Measurements from ENCODE around the gene ABLIM1.

- TF ChIP-seq, protein P1, sequence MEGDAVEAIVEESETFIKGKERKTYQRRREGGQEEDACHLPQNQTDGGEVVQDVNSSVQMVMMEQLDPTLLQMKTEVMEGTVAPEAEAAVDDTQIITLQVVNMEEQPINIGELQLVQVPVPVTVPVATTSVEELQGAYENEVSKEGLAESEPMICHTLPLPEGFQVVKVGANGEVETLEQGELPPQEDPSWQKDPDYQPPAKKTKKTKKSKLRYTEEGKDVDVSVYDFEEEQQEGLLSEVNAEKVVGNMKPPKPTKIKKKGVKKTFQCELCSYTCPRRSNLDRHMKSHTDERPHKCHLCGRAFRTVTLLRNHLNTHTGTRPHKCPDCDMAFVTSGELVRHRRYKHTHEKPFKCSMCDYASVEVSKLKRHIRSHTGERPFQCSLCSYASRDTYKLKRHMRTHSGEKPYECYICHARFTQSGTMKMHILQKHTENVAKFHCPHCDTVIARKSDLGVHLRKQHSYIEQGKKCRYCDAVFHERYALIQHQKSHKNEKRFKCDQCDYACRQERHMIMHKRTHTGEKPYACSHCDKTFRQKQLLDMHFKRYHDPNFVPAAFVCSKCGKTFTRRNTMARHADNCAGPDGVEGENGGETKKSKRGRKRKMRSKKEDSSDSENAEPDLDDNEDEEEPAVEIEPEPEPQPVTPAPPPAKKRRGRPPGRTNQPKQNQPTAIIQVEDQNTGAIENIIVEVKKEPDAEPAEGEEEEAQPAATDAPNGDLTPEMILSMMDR (IDR thresholded peaks at IDR 0.05) = no peak
- TF ChIP-seq POLR2A (IDR thresholded peaks at IDR 0.05) = no peak
Observed at GRCh38 chr10:114593816-114594468, 64.1 kb downstream of the ABLIM1 start.
